Liver (tissue), 9 donors: ENCODE measurements around the gene TMEM191C. TPM values are rescaled to one million over a fixed set of nuclear protein-coding genes. Genes with fewer than 3 reads are reported as not detected.
"Not testable (repeated sequence)": the region's sequence is repeated elsewhere in the genome, so short reads cannot be mapped to it uniquely, and the experiment has no call there.

Experiments used
- DNase-seq: peaks from one replicate; pipeline ENCODE4 v3.0.0-alpha.2; 2017; ENCODE audit warnings: low spot score
- H3K27ac ChIP-seq, 2 donors: one replicate each; pipeline ENCODE4 v1.7.0; 2013; ENCODE audit warnings: inconsistent platforms in 2 of 2, low read length in 2 of 2, control low read depth in 1 of 2, low read depth in 1 of 2, mild to moderate bottlenecking in 1 of 2
- H3K27me3 ChIP-seq, 4 donors: one replicate each; pipeline versions ENCODE4 v1.6.1 to v1.7.0; 2013; ENCODE audit warnings: low read length in 3 of 4, inconsistent platforms in 1 of 4, mild to moderate bottlenecking in 1 of 4, moderate library complexity in 1 of 4; ENCODE audit not compliant: control insufficient read depth in 4 of 4, insufficient read depth in 4 of 4
- H3K36me3 ChIP-seq, 4 donors: one replicate each; pipeline versions ENCODE4 v1.6.1 to v1.7.0; 2013; ENCODE audit warnings: low read length in 3 of 4, mild to moderate bottlenecking in 3 of 4, low read depth in 1 of 4, moderate library complexity in 1 of 4; ENCODE audit not compliant: control insufficient read depth in 4 of 4, insufficient read depth in 3 of 4
- H3K4me1 ChIP-seq, 4 donors: one replicate each; pipeline versions ENCODE4 v1.6.1 to v1.7.0; 2013; ENCODE audit warnings: low read length in 3 of 4, mild to moderate bottlenecking in 3 of 4, moderate library complexity in 1 of 4; ENCODE audit not compliant: control insufficient read depth in 4 of 4, insufficient read depth in 4 of 4
- H3K4me3 ChIP-seq, 3 donors: one replicate each; pipeline versions ENCODE4 v1.6.1 to v1.7.0; 2013; ENCODE audit warnings: low read length in 3 of 3, control low read depth in 1 of 3, low read depth in 1 of 3, mild to moderate bottlenecking in 1 of 3
- H3K9ac ChIP-seq, 2 donors: one replicate each; pipeline ENCODE4 v1.7.0; 2013; ENCODE audit warnings: low read length in 2 of 2, mild to moderate bottlenecking in 2 of 2, moderate library complexity in 2 of 2, control low read depth in 1 of 2, low read depth in 1 of 2
- H3K9me3 ChIP-seq, 4 donors: one replicate each; pipeline versions ENCODE4 v1.6.1 to v1.7.0; 2013; ENCODE audit warnings: low read length in 3 of 4; ENCODE audit not compliant: control insufficient read depth in 4 of 4
- ATF3 ChIP-seq: IDR thresholded peaks from 2 replicates; pipeline ENCODE4 v1.6.1; 2016; ENCODE audit warnings: antibody characterized with exemption
- CTCF ChIP-seq: fragments of 150-350 bp; IDR thresholded peaks from 2 replicates; pipeline ENCODE4 v1.5.1; 2017; ENCODE audit warnings: improper control_type of control experiment, low read depth, low read length; ENCODE audit not compliant: missing input control
- EGR1 ChIP-seq, 2 donors: IDR thresholded peaks; 2 replicates each; pipeline ENCODE4 v1.6.1; 2016 to 2018; ENCODE audit warnings: antibody characterized with exemption in 2 of 2, low read depth in 2 of 2
- FOXA1 ChIP-seq: IDR thresholded peaks from 2 replicates; pipeline ENCODE4 v1.6.1; 2016; ENCODE audit warnings: antibody characterized with exemption
- FOXA2 ChIP-seq: IDR thresholded peaks from 2 replicates; pipeline ENCODE4 v1.6.1; 2016; ENCODE audit warnings: antibody characterized with exemption
- GABPA ChIP-seq, 2 donors: IDR thresholded peaks in 1 of 2; conservative IDR thresholded peaks in 1 of 2; 2 replicates each; pipeline ENCODE4 v1.6.1; 2016; ENCODE audit warnings: antibody characterized with exemption in 2 of 2, mild to moderate bottlenecking in 1 of 2, moderate library complexity in 1 of 2
- HNF4A ChIP-seq, 2 donors: conservative IDR thresholded peaks; 2 replicates each; pipeline ENCODE4 v1.6.1; 2016; ENCODE audit warnings: antibody characterized with exemption in 2 of 2, mild to moderate bottlenecking in 2 of 2
- HNF4G ChIP-seq: IDR thresholded peaks from 2 replicates; pipeline ENCODE4 v1.6.1; 2016; ENCODE audit warnings: antibody characterized with exemption
- JUND ChIP-seq, 2 donors: IDR thresholded peaks; 2 replicates each; pipeline ENCODE4 v1.6.1; 2016; ENCODE audit warnings: antibody characterized with exemption in 2 of 2
- MAX ChIP-seq: IDR thresholded peaks from 2 replicates; pipeline ENCODE4 v1.6.1; 2016; ENCODE audit warnings: antibody characterized with exemption
- NR2F2 ChIP-seq: IDR thresholded peaks from 2 replicates; pipeline ENCODE4 v1.6.1; 2016; ENCODE audit warnings: antibody characterized with exemption
- RAD21 ChIP-seq, 2 donors: IDR thresholded peaks; 2 replicates each; pipeline ENCODE4 v1.6.1; 2016; ENCODE audit warnings: antibody characterized with exemption in 2 of 2, mild to moderate bottlenecking in 2 of 2
- REST ChIP-seq: IDR thresholded peaks from 2 replicates; pipeline ENCODE4 v1.6.1; 2016; ENCODE audit warnings: antibody characterized with exemption, mild to moderate bottlenecking
- RXRA ChIP-seq, 2 donors: IDR thresholded peaks; 2 replicates each; pipeline ENCODE4 v1.6.1; 2017 to 2018; ENCODE audit warnings: antibody characterized with exemption in 2 of 2, mild to moderate bottlenecking in 1 of 2
- SP1 ChIP-seq: IDR thresholded peaks from 2 replicates; pipeline ENCODE4 v1.6.1; 2018; ENCODE audit warnings: antibody characterized with exemption, mild to moderate bottlenecking
- TAF1 ChIP-seq: conservative IDR thresholded peaks from 2 replicates; pipeline ENCODE4 v1.6.1; 2016; ENCODE audit warnings: antibody characterized with exemption, mild to moderate bottlenecking
- YY1 ChIP-seq: IDR thresholded peaks from 2 replicates; pipeline ENCODE4 v1.6.1; 2016; ENCODE audit warnings: antibody characterized with exemption, mild to moderate bottlenecking
- ZBTB33 ChIP-seq: IDR thresholded peaks from 2 replicates; pipeline ENCODE4 v1.6.1; 2016; ENCODE audit warnings: antibody characterized with exemption
- WGBS: extraction: QIAGEN DNeasy Blood & Tissue Kit; methylation state at CpG from one replicate; pipeline ENCODE4 v1.1.7; 2013; 5-methylcytosine and 5-hydroxymethylcytosine counted together
- polyA plus RNA-seq, 2 donors: library from polyadenylated mRNA; stranded (reverse) in 1 of 2; unstranded in 1 of 2; fragments of 200-250 nt in 1 of 2; fragments of >200 nt in 1 of 2; fragmentation: Nextera tagmentation in 1 of 2; extraction: Ambion mirVana in 1 of 2; gene quantifications; one replicate each; pipeline versions ENCODE4 v1.2.1 to v1.2.3, GENCODE V29; 2013 to 2015
- total RNA-seq, 2 donors: library from RNA; depleted of rRNA; stranded (reverse); fragments of >200 nt; gene quantifications; one replicate each; pipeline ENCODE4 v1.2.3, GENCODE V29; 2014
- donor health status: healthy.
- donor health status: healthy.
- donor health status: healthy.
- donor health status: healthy.
- donor health status: healthy.

TMEM191C gene
- total and polyA plus RNA-seq, 4 donors = 0.25 to 1.8 (median 0.42) TPM; not detected in 1

GRCh38 chr22:21457023-21457787 lies 10.0 kb upstream of the TMEM191C start:
- Histone ChIP-seq H3K36me3 (no peaks in the 10 kb centered on the region), H3K4me1 (peaks cover 12 to 24% (median 23%) of the 10 kb centered on the region in 4 donors), H3K9ac (no peak overlapping the region), H3K27me3 (no peaks in the 10 kb centered on the region), H3K4me3 (peak overlapping the region in 1 of 3 donors; percentile 16), H3K9me3 (no peaks in the 10 kb centered on the region), H3K27ac (peak overlapping the region; percentile 30 to 34)
- no peak for DNase-seq
- 45% methylated on average over 19 of the region's 19 CpGs for WGBS
- TF ChIP-seq MAX = no peak
- peak in 1 of 2 donors; percentile 65 for TF ChIP-seq RXRA (IDR thresholded peaks at IDR 0.05)
- TF ChIP-seq GABPA (IDR thresholded peaks at IDR 0.05 in 1 of 2, conservative IDR thresholded peaks at IDR 0.05 in 1 of 2) = no peak
- TF ChIP-seq YY1 = peak; percentile 51
- peak; percentile 52 to 62 for TF ChIP-seq HNF4A (conservative IDR thresholded peaks at IDR 0.05)
- TF ChIP-seq JUND (IDR thresholded peaks at IDR 0.05) = peak; percentile 28 to 51
- TF ChIP-seq REST = peak; percentile 19
- no peak for TF ChIP-seq EGR1 (IDR thresholded peaks at IDR 0.05; ENCODE audit: low read depth in 2 of 2)
- no peak for TF ChIP-seq NR2F2
- TF ChIP-seq ATF3 = no peak
- peak; percentile 85 for TF ChIP-seq FOXA1
- TF ChIP-seq ZBTB33 = no peak
- peak; percentile 24 for TF ChIP-seq HNF4G
- no peak for TF ChIP-seq TAF1
- no peak for TF ChIP-seq CTCF
- peak; percentile 37 for TF ChIP-seq SP1
- TF ChIP-seq RAD21 (IDR thresholded peaks at IDR 0.05) = no peak
- TF ChIP-seq FOXA2 = peak; percentile 89

- not testable (repeated sequence) for H3K9me3 ChIP-seq, H3K4me1 ChIP-seq, H3K9ac ChIP-seq, H3K27ac ChIP-seq, H3K27me3 ChIP-seq, H3K4me3 ChIP-seq, DNase-seq, H3K36me3 ChIP-seq
- 96% methylated on average over 1 of the region's 4 CpGs for WGBS
Measured at GRCh38 chr22:21462672-21463071, 4.5 kb upstream of the TMEM191C start.
